Lung (tissue), 12 donors: ENCODE data around the gene TBX2. TPM values are rescaled to one million over a fixed set of nuclear protein-coding genes. Genes with fewer than 3 reads are reported as not detected.

Experiments used
- ATAC-seq: fragments of 200-7000 bp; cut with Tn5 transposase; one replicate; pipeline ENCODE4 v1.9.1; 2020; ENCODE audit warnings: moderate number of reproducible peaks; ENCODE audit not compliant: insufficient read depth, low FRiP score
- DNase-seq, 3 donors: peaks; one replicate each; pipeline ENCODE4 v3.0.0-alpha.2; 2013 to 2017
- H3K27ac ChIP-seq, 2 donors: one replicate each; pipeline ENCODE4 v1.5.1; 2013; ENCODE audit warnings: mild to moderate bottlenecking in 2 of 2, moderate library complexity in 2 of 2, control low read depth in 1 of 2, inconsistent platforms in 1 of 2, low read depth in 1 of 2, low read length in 1 of 2
- H3K27me3 ChIP-seq, 3 donors: one replicate each; pipeline ENCODE4 v1.5.1; 2013; ENCODE audit warnings: low read length in 2 of 3; ENCODE audit not compliant: control insufficient read depth in 3 of 3, insufficient read depth in 3 of 3
- H3K36me3 ChIP-seq, 4 donors: one replicate each; pipeline ENCODE4 v1.5.1; 2013; ENCODE audit warnings: low read length in 4 of 4, mild to moderate bottlenecking in 1 of 4, moderate library complexity in 1 of 4; ENCODE audit not compliant: control insufficient read depth in 4 of 4, insufficient read depth in 4 of 4
- H3K4me1 ChIP-seq, 5 donors: one replicate each; pipeline ENCODE4 v1.5.1; 2013; ENCODE audit warnings: low read length in 5 of 5, mild to moderate bottlenecking in 2 of 5, moderate library complexity in 1 of 5; ENCODE audit not compliant: control insufficient read depth in 5 of 5, insufficient read depth in 5 of 5
- H3K4me3 ChIP-seq: one replicate; pipeline ENCODE4 v1.5.1; 2013; ENCODE audit warnings: mild to moderate bottlenecking, control low read depth, moderate library complexity
- H3K9ac ChIP-seq, 2 donors: one replicate each; pipeline ENCODE4 v1.5.1; 2013; ENCODE audit warnings: low read length in 2 of 2, control low read depth in 1 of 2; ENCODE audit not compliant: insufficient read depth in 1 of 2
- H3K9me3 ChIP-seq, 4 donors: one replicate each; pipeline ENCODE4 v1.5.1; 2013; ENCODE audit warnings: low read length in 3 of 4, mild to moderate bottlenecking in 1 of 4, moderate library complexity in 1 of 4; ENCODE audit not compliant: control insufficient read depth in 4 of 4, insufficient read depth in 3 of 4
- CTCF ChIP-seq: IDR thresholded peaks from 2 replicates; pipeline ENCODE4 v1.5.1; 2012; ENCODE audit warnings: mild to moderate bottlenecking; ENCODE audit errors: control extremely low read depth, extremely low read depth
- WGBS, 2 donors: extraction: QIAGEN DNeasy Blood & Tissue Kit; methylation state at CpG; one replicate each; pipeline ENCODE4 v1.1.7; 2013; 5-methylcytosine and 5-hydroxymethylcytosine counted together
- polyA plus RNA-seq, 2 donors: library from polyadenylated mRNA; stranded (reverse); fragments of 200-250 nt; gene quantifications; one replicate each; pipeline ENCODE4 v1.2.1, GENCODE V29; 2013
- total RNA-seq, 2 donors: library from RNA; depleted of rRNA in 1 of 2; stranded (reverse); fragments of >200 nt in 1 of 2; gene quantifications; one replicate each; pipeline ENCODE4 v1.2.1, GENCODE V29; 2014 to 2021
- donor health status: control.
- donor health status: control.
- donor health status: Bipolar disorder and iron deficiency.
- donor health status: healthy.
- donor health status: DM: yes; HTN: yes; CAD: no.

The TBX2 gene
- total and polyA plus RNA-seq, 4 donors = 44.5 to 155 (median 79.2) TPM

- Histone ChIP-seq H3K27me3 (peaks cover 0 to 6% (median 0%) of the 10 kb centered on the region in 3 donors), H3K27ac (no peak overlapping the region), H3K4me3 (no peak overlapping the region), H3K4me1 (peaks cover 0 to 47% (median 5%) of the 10 kb centered on the region in 5 donors), H3K9ac (no peak overlapping the region), H3K36me3 (peaks cover 0 to 2% (median 0%) of the 10 kb centered on the region in 4 donors), H3K9me3 (no peaks in the 10 kb centered on the region)
- WGBS, 2 donors = 93 to 94% methylated on average over 18 to 19 of the region's 19 CpGs
- ATAC-seq (no peak), DNase-seq (no peak)
- TF ChIP-seq CTCF = no peak
These were observed 7.9 kb upstream of the TBX2 start for GRCh38 chr17:61391595-61392291.

DNA sequence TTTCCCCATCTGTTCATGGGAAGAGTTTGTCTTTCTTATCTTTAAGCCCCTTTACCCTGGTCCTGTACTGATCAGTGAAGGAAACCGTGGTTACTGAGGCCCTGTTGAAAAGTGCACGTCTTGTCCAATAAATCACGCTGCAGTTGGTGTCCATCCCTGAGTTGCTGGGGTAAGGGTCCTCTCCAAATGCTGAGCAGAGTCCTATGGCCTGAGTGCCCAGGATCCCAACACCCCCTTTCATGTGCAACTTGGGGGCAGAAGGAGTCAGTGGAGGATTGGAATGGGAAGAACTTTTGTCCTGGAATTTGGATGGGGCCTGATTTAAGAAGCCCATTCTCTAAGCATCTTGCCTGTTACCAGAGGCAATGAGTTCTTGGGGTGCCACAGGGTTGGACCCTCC lies 7.0 kb upstream of the TBX2 start:
- H3K27me3 ChIP-seq = peaks cover 0 to 10% (median 0%) of the 10 kb centered on the region in 3 donors
- peaks cover 0 to 4% (median 1%) of the 10 kb centered on the region in 4 donors for H3K36me3 ChIP-seq
- 73 to 83% methylated on average over 3 of the region's 3 CpGs for WGBS, 2 donors
- H3K4me3 ChIP-seq = no peak overlapping the region
- no peak for ATAC-seq
- H3K4me1 ChIP-seq = peaks cover 0 to 43% (median 3%) of the 10 kb centered on the region in 5 donors
- DNase-seq = no peak
- H3K9ac ChIP-seq = no peak overlapping the region
- H3K27ac ChIP-seq = peak overlapping the region in 1 of 2 donors; percentile 2
- no peak for TF ChIP-seq CTCF
- no peaks in the 10 kb centered on the region for H3K9me3 ChIP-seq

DNA sequence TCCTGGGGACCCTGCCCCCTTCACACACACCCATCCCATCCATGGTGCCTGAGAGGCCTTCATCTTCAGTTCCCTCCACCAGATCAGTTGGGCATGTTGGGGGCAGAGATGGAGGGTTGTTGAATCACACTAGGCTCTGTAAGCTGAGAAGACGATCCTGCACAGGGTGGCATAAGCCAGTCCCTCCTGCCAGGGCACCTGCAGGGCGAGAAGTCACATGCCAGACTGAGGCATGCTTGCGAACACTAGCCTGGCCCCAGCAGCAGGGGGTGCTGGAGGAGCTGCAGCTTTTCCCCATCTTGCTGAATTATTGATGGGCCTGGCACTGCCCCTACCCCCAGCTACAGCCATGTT lies 6.1 kb upstream of the TBX2 start:
- Histone ChIP-seq H3K27ac (peak overlapping the region in 1 of 2 donors; percentile 46), H3K27me3 (peaks cover 0 to 18% (median 0%) of the 10 kb centered on the region in 3 donors), H3K36me3 (peaks cover 0 to 12% (median 1%) of the 10 kb centered on the region in 4 donors), H3K9me3 (peaks cover 0 to 1% (median 0%) of the 10 kb centered on the region in 4 donors), H3K4me1 (peaks cover 0 to 43% (median 8%) of the 10 kb centered on the region in 5 donors), H3K9ac (no peak overlapping the region), H3K4me3 (no peak overlapping the region)
- ATAC-seq (no peak), DNase-seq (no peak)
- TF ChIP-seq CTCF = no peak
- 83 to 85% methylated on average over 3 of the region's 3 CpGs for WGBS, 2 donors
